ENCODE results near the gene DNAH17. TPM values are rescaled to one million over a fixed set of nuclear protein-coding genes. Genes with fewer than 3 reads are reported as not detected.

Gene DNAH17
- total and polyA plus RNA-seq, 2 donors (not counting 1 experiment from before 2014, with no cell fraction given): 0.01 to 0.12 TPM

GRCh38 chr17:78429618-78429995 lies 147.6 kb downstream of the DNAH17 start:
- CTCF ChIA-PET: no interaction called here
- POLR2A ChIA-PET: no interaction called here
- H3K4me1 Mint-ChIP-seq: no peaks in the 10 kb centered on the region
- ATAC-seq (ENCODE audit: low read depth) (no peak), DNase-seq (no peak)
- Histone ChIP-seq H3K36me3 (replicated peaks in 1 of 2; ENCODE audit: control extremely low read depth in 1 of 2, control insufficient read depth in 1 of 2, extremely low read depth in 1 of 2, insufficient read depth in 2 of 2, low read length in 1 of 2) (peaks cover 0 to 27% of the 10 kb centered on the region in 2 experiments), H3K4me1 (ENCODE audit: control insufficient read depth in 2 of 2, insufficient read depth in 2 of 2, low read length in 2 of 2) (no peaks in the 10 kb centered on the region), H4K20me1 (ENCODE audit: control insufficient read depth, insufficient read depth, low read length, poor library complexity, severe bottlenecking) (no peaks in the 10 kb centered on the region), H2AFZ (ENCODE audit: insufficient read depth, low read depth, low read length, poor library complexity, severe bottlenecking) (no peak overlapping the region), H3K27ac (ENCODE audit: low read length in 2 of 2) (no peak overlapping the region), H3K27me3 (replicated peaks in 1 of 4; ENCODE audit: control extremely low read depth in 1 of 4, control insufficient read depth in 3 of 4, insufficient read depth in 4 of 4, low read length in 3 of 4) (no peaks in the 10 kb centered on the region), H3K9ac (ENCODE audit: low read length) (no peak overlapping the region), H3K4me3 (ENCODE audit: control extremely low read depth in 1 of 5, extremely low read depth in 1 of 5, insufficient read depth in 1 of 5, low read depth in 2 of 5, low read length in 4 of 5) (no peak overlapping the region), H3K9me3 (ENCODE audit: control extremely low read depth in 1 of 3, control insufficient read depth in 2 of 3, insufficient read depth in 1 of 3, low read length in 2 of 3) (no peaks in the 10 kb centered on the region), H3K4me2 (replicated peaks; ENCODE audit: low read depth, low read length, poor library complexity, severe bottlenecking) (no peak overlapping the region), H3K79me2 (ENCODE audit: control insufficient read depth, insufficient read depth, low read length) (no peaks in the 10 kb centered on the region)
- WGBS (ENCODE audit: insufficient coverage): 86% methylated on average over 10 of the region's 10 CpGs
- H3K9me3 Mint-ChIP-seq (ENCODE audit: insufficient read depth): no peaks in the 10 kb centered on the region
- H3K4me3 Mint-ChIP-seq: no peak overlapping the region
- intact Hi-C loops (cut with micrococcal nuclease): loop anchor here (10.0 kb wide), 1 partner anchor 315 kb away; no protein-coding TSS in a partner anchor
- H3K27ac Mint-ChIP-seq: no peak overlapping the region
- TF ChIP-seq EZH2 (IDR thresholded peaks at IDR 0.05; ENCODE audit: borderline replicate concordance, insufficient read depth, low read depth, low read length, poor library complexity, severe bottlenecking): no peak
- TF ChIP-seq CTCF (IDR thresholded peaks at IDR 0.05): no peak
- no peaks in the 10 kb centered on the region for H3K27me3 Mint-ChIP-seq

- intact Hi-C loops (cut with micrococcal nuclease): loop anchor here (10.0 kb wide), 1 partner anchor 314 kb away; no protein-coding TSS in a partner anchor
- Histone ChIP-seq H3K9ac (ENCODE audit: low read length) (no peak overlapping the region), H4K20me1 (ENCODE audit: control insufficient read depth, insufficient read depth, low read length, poor library complexity, severe bottlenecking) (peaks cover under 1% of the 10 kb centered on the region), H3K4me1 (ENCODE audit: control insufficient read depth in 2 of 2, insufficient read depth in 2 of 2, low read length in 2 of 2) (no peaks in the 10 kb centered on the region), H3K79me2 (ENCODE audit: control insufficient read depth, insufficient read depth, low read length) (no peaks in the 10 kb centered on the region), H3K36me3 (replicated peaks in 1 of 2; ENCODE audit: control extremely low read depth in 1 of 2, control insufficient read depth in 1 of 2, extremely low read depth in 1 of 2, insufficient read depth in 2 of 2, low read length in 1 of 2) (peaks cover 0 to 33% of the 10 kb centered on the region in 2 experiments), H3K9me3 (ENCODE audit: control extremely low read depth in 1 of 3, control insufficient read depth in 2 of 3, insufficient read depth in 1 of 3, low read length in 2 of 3) (no peaks in the 10 kb centered on the region), H3K27ac (ENCODE audit: low read length in 2 of 2) (no peak overlapping the region), H3K27me3 (replicated peaks in 1 of 4; ENCODE audit: control extremely low read depth in 1 of 4, control insufficient read depth in 3 of 4, insufficient read depth in 4 of 4, low read length in 3 of 4) (no peaks in the 10 kb centered on the region), H2AFZ (ENCODE audit: insufficient read depth, low read depth, low read length, poor library complexity, severe bottlenecking) (no peak overlapping the region), H3K4me3 (ENCODE audit: control extremely low read depth in 1 of 5, extremely low read depth in 1 of 5, insufficient read depth in 1 of 5, low read depth in 2 of 5, low read length in 4 of 5) (no peak overlapping the region), H3K4me2 (replicated peaks; ENCODE audit: low read depth, low read length, poor library complexity, severe bottlenecking) (no peak overlapping the region)
- no peaks in the 10 kb centered on the region for H3K27me3 Mint-ChIP-seq
- H3K4me3 Mint-ChIP-seq: no peak overlapping the region
- ChIA-PET CTCF (no interaction called here), POLR2A (no interaction called here)
- DNase-seq (no peak), ATAC-seq (ENCODE audit: low read depth) (no peak)
- TF ChIP-seq CTCF (IDR thresholded peaks at IDR 0.05) (no peak), EZH2 (IDR thresholded peaks at IDR 0.05; ENCODE audit: borderline replicate concordance, insufficient read depth, low read depth, low read length, poor library complexity, severe bottlenecking) (no peak)
- 97% methylated on average over 22 of the region's 24 CpGs for WGBS (ENCODE audit: insufficient coverage)
- no peaks in the 10 kb centered on the region for H3K4me1 Mint-ChIP-seq
- H3K9me3 Mint-ChIP-seq (ENCODE audit: insufficient read depth): no peaks in the 10 kb centered on the region
- H3K27ac Mint-ChIP-seq: no peak overlapping the region
Measured at GRCh38 chr17:78428836-78429617, 148.2 kb downstream of the DNAH17 start.
